Measurements from ENCODE around the gene FAM3A. TPM values are rescaled to one million over a fixed set of nuclear protein-coding genes. Genes with fewer than 3 reads are reported as not detected.

FAM3A gene
- polyA plus RNA-seq, 4 donors, result 25.6 to 43.5 (median 30.7) TPM

- no peak for DNase-seq (ENCODE audit: low read depth in 4 of 4, low spot score in 3 of 4)
Observed at GRCh38 chrX:154483325-154483724, 32.7 kb downstream of the FAM3A start.

- DNase-seq (ENCODE audit: low read depth in 4 of 4, low spot score in 3 of 4), result no peak
Observed at GRCh38 chrX:154482786-154483185, 33.2 kb downstream of the FAM3A start.

- DNase-seq (ENCODE audit: low read depth in 4 of 4, low spot score in 3 of 4), result no peak
Observed at GRCh38 chrX:154481911-154482601, 34.0 kb downstream of the FAM3A start.

- no peak for DNase-seq (ENCODE audit: low read depth in 4 of 4, low spot score in 3 of 4)
Observed at GRCh38 chrX:154481195-154481594, 34.8 kb downstream of the FAM3A start.

DNA sequence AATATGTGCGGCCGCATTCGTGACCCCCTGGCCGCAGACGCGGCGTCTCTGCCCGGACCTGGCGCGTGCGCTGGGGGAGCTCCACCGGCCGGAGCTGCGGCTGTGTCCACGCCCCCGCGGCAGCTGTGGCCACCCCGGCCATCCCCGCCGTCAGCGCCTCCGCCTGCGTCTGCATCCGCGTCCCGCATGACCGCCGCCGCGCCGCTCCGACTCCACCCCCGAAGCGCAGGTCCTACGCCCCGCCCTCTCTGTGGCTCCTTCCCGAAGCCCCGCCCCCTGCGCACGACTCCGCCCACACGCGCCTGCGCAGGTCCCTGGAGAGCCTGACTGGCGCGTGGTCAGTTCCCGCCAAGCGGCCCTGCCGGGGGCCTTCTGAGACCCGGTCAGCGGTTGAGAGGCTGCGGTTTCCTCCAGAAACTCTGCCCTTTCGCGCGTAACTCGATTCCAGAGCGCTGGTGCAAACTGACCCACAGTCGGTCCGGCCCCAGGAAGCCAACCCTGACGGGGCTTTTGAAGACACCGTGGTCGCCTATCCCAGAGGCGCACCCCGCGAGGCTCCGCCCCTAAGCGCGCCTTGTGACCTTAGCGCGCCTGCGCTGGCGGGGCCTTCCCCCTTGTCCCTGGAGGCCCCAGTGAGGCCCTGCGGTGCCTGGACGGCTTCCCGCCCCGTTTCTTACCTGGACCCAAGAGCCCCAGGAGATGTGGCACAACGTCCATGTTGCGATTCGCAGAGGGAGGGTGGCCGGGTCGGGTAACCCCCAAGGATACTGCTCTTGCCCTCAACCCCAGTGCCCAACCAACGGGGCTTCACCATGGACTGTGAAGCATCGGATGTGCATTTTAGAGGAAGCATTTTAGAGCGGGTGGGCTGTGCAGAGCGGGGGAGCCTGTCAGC lies 37.1 kb downstream of the FAM3A start, which contains the start of gene LAGE3:
Gene LAGE3 (minus strand): TSS at position 554 of the 895 bp plus-strand sequence. CDS start 366 bp downstream, at position 188.
- peak in 3 of 4 donors; percentile 60 to 68 (median 62) for DNase-seq (ENCODE audit: low read depth in 4 of 4, low spot score in 3 of 4)

DNA sequence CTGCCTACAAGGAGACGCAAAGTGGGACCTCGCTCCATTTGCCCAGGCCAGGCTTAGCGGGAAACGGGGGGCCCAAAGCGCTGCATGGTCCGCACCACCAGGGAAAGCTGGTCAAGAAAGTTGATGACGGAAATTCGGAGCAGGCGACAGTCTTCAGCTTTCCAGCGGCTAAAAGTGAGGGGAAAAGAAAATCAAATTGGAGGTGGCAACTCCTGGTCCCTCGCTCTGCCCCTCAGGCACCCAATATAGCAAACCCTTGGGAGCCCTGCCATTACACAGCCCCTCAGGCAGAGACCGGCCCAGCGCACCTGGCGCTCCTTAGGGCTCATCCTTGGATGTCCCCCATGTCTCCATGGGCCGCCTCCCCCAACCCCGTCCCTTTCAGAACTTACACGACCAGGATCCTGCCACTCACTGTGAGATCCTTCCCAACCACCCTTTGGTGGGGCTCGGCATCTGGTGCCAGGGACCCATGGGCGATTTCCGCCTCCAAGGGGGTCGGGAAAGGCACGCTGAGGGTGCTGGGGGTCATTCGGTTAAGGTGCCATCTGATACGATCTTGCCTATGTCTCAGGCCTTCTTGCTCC lies 38.0 kb downstream of the FAM3A start:
- DNase-seq (ENCODE audit: low read depth in 4 of 4, low spot score in 3 of 4), result no peak

DNA sequence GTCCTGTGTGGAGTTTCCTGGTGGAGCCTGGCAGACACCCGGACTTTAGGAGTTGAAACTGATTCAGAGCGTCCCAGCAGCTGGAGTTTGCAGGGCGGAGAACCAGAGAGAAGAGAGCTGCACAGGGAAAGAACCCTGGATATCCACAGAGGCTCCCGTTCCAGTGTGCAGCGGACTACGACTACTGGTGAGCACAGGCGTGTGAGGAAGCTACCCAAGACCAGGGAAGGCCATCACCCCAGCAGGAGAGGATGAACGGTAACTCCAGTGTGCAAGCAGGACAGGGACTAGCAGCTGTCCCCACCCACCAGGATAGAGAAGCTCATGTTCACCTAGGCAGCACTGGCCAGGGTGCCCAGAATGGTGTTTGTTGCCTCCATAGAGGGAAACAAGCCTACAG lies 39.2 kb downstream of the FAM3A start:
- no peak for DNase-seq (ENCODE audit: low read depth in 4 of 4, low spot score in 3 of 4)

GRCh38 chrX:154473683-154474082 lies 42.3 kb downstream of the FAM3A start:
- no peak for DNase-seq (ENCODE audit: low read depth in 4 of 4, low spot score in 3 of 4)

DNA sequence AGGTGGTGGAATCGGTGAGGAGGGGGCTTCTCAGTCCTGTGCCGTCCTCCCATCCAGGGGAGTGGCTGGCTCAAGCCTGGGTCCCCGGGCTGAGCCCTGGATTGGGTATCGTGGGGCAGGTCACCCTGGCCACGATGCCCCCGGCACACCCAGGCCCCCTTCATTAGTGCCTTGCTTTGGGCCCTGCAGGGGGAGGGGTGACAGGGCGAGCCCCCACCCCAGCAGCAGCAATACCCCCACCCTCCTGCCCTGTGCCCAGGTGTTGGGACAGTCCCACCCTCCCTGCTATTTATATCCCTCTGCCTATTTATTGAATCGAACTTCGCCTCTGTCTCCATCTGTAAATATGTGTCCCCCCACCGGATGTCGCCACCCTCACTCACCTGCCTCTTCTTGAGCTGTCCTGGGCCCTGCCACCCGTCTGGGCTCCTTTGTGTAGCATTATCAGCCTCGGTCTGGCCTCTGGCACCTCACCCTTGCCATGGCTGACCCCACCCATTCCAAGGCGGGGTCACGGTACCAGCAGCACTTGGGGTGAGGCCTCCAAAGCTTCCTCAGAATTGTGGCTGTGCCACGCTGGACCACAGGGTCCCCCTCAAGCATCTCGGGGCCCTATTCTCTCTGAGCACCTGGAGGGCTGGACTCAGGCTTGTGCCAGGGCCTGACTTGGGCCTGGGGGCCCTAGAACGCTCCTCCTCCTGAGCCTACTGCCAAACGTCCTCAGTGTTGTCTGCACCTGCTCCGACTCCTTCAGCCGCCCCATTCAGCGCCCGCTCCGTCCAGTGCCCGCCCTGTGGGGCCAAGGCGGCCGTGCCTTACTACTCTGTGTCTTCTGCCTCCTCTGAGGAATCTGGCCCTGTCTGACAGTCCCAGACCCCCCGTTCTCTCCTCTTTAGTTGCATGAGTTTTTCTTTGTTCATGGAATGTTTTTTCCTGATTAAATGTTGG lies 43.1 kb downstream of the FAM3A start:
- DNase-seq (ENCODE audit: low read depth in 4 of 4, low spot score in 3 of 4), result no peak

- DNase-seq (ENCODE audit: low read depth in 4 of 4, low spot score in 3 of 4), result no peak
Observed at GRCh38 chrX:154471839-154472684, 44.0 kb downstream of the FAM3A start.

DNA sequence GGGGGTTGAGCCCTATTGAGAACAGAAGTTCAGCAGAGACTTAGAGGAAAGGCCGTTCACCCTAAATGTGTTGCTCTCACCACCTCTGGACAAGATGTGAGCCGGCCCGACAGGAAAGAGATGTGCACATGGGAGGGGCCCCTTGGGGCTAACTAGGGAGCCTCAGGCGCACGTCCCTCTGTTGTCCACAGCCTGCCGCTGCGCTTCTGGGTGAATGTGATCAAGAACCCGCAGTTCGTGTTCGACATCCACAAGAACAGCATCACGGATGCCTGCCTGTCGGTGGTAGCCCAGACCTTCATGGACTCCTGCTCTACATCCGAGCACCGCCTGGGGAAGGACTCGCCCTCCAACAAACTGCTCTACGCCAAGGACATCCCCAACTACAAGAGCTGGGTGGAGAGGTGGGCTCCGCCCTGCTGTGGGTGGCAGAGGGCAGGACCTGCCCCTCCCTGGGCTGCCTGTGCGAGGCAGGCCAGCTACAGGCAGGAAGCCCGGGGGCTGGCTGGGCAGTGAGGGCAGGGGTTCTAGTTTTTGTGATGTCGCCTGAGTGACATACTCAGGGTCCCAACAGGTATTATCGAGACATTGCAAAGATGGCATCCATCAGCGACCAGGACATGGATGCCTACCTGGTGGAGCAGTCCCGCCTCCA lies 45.0 kb downstream of the FAM3A start:
- DNase-seq (ENCODE audit: low read depth in 4 of 4, low spot score in 3 of 4), result no peak

DNA sequence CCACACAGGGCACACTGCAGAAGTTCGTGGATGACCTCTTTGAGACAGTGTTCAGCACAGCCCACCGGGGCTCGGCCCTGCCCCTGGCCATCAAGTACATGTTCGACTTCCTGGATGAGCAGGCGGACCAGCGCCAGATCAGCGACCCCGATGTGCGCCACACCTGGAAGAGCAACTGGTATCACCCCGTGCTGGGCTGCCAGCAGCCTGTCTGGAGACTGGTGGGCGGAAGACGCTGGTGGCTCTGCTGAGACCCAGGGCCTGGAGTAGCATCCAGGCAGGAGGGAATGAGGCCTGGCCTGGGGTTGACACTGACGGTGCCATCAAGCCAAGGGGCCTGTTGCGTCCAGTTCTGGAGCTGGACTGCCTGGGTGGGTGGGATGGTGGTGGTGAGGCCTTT lies 45.6 kb downstream of the FAM3A start:
- no peak for DNase-seq (ENCODE audit: low read depth in 4 of 4, low spot score in 3 of 4)

GRCh38 chrX:154469880-154470279 lies 46.2 kb downstream of the FAM3A start:
- no peak for DNase-seq (ENCODE audit: low read depth in 4 of 4, low spot score in 3 of 4)

DNA sequence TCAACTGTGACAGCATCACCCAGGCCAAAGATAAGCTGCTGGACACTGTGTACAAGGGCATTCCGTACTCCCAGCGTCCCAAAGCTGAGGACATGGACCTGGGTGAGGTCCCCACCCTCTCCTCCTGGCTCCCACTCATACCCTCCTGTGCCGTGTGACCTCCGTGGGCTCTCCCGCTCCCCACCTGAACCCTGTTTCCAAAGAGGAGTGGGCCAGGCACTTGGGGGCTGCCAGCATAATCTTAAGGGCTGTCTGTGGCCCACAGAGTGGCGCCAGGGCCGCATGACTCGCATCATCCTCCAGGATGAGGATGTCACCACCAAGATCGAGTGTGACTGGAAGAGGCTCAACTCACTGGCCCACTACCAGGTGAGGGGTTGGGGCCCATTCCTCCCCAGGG lies 46.9 kb downstream of the FAM3A start:
- no peak for DNase-seq (ENCODE audit: low read depth in 4 of 4, low spot score in 3 of 4)

GRCh38 chrX:154468217-154468616 lies 47.8 kb downstream of the FAM3A start:
- DNase-seq (ENCODE audit: low read depth in 4 of 4, low spot score in 3 of 4), result no peak

GRCh38 chrX:154467556-154467955 lies 48.5 kb downstream of the FAM3A start:
- DNase-seq (ENCODE audit: low read depth in 4 of 4, low spot score in 3 of 4), result no peak

DNA sequence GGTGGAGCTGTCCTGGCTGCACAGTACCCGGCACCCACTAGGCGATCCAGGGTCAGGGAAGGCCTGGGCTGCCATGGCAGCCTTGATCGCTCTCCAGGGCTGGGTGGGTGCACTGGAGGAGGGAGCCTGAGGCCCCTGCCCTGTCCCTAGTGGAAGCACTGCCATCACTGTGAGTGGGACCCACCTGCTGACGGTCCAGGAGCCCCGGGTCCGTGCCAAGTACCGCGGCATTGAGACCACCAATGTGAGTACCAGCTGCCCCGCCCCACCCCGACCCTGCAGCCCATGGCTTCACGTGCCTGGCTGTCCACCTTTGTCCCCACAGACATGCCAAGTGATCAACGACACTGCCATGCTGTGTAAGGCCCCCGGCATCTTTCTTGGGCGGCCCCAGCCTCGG lies 49.1 kb downstream of the FAM3A start:
- DNase-seq (ENCODE audit: low read depth in 4 of 4, low spot score in 3 of 4), result no peak

- no peak for DNase-seq (ENCODE audit: low read depth in 4 of 4, low spot score in 3 of 4)
Observed at GRCh38 chrX:154466036-154466435, 50.0 kb downstream of the FAM3A start.

DNA sequence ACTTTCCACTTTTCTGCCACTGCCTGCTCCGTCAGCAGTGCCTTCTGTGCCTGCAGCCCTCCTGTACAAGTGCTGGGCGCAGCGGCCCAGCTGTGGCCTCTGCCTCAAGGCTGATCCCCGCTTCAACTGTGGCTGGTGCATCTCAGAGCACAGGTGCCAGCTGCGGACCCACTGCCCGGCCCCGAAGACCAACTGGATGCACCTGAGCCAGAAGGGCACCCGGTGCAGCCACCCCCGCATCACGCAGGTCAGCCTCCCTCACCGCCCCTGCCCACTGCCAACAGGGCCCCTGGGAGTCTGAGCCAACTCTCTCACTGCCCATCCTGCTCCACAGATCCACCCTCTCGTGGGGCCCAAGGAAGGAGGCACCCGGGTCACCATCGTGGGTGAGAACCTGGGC lies 50.4 kb downstream of the FAM3A start:
- DNase-seq (ENCODE audit: low read depth in 4 of 4, low spot score in 3 of 4), result no peak

Data from left renal pelvis (tissue), 4 donors.